Mesodermal cell (in vitro differentiated cells): ENCODE data around the gene RCAN1. TPM values are rescaled to one million over a fixed set of nuclear protein-coding genes. Genes with fewer than 3 reads are reported as not detected.

Source experiments
- H3K27ac ChIP-seq: 2 replicates; pipeline ENCODE4 v1.7.0; 2013; ENCODE audit warnings: mild to moderate bottlenecking, low read depth, low read length, moderate library complexity; ENCODE audit not compliant: severe bottlenecking
- H3K36me3 ChIP-seq: 2 replicates; pipeline ENCODE4 v1.7.1; 2013; ENCODE audit warnings: mild to moderate bottlenecking, low read length, moderate library complexity; ENCODE audit not compliant: control insufficient read depth, insufficient read depth
- H3K4me1 ChIP-seq: one replicate; pipeline ENCODE4 v1.7.1; 2013; ENCODE audit warnings: mild to moderate bottlenecking, low read length; ENCODE audit not compliant: insufficient read depth, control insufficient read depth, poor library complexity, severe bottlenecking
- H3K4me3 ChIP-seq: 2 replicates; pipeline ENCODE4 v1.7.0; 2013; ENCODE audit warnings: low read length, control low read depth, mild to moderate bottlenecking; ENCODE audit not compliant: insufficient read depth, poor library complexity, severe bottlenecking; ENCODE audit errors: extremely low read depth
- H3K9me3 ChIP-seq: 2 replicates; pipeline ENCODE4 v1.7.1; 2013; ENCODE audit warnings: mild to moderate bottlenecking, low read length, moderate library complexity; ENCODE audit not compliant: control insufficient read depth
- WGBS, 2 experiments: methylation state at CpG; one replicate each; pipeline ENCODE4 v1.1.5; 2013; ENCODE audit warnings: missing lambda C conversion rate in 2 of 2; ENCODE audit not compliant: insufficient coverage in 2 of 2; 5-methylcytosine and 5-hydroxymethylcytosine counted together
- polyA plus RNA-seq, 2 experiments: library from polyadenylated mRNA; stranded (reverse); fragments of 50-300 nt; gene quantifications; one replicate each; pipeline ENCODE4 v1.2.3, GENCODE V29; 2013

Gene RCAN1
- polyA plus RNA-seq (2013, experiment 1 of 2): 21.7 TPM
- 21.4 TPM for polyA plus RNA-seq (2013, experiment 2 of 2)

GRCh38 chr21:34614628-34615486, at the start of gene RCAN1:
Gene RCAN1 (minus strand): TSS chr21:34615113. CDS start chr21:34615011, 102 bp downstream.
- Histone ChIP-seq H3K9me3 (no peaks in the 10 kb centered on the region), H3K36me3 (no peaks in the 10 kb centered on the region), H3K27ac (no peak within 1 kb of the TSS), H3K4me1 (peaks cover 4% of the 10 kb centered on the region), H3K4me3 (peak within 1 kb of the TSS; percentile 48)
- WGBS, 2 experiments: 0 to 1% methylated on average over 73 to 110 of the region's 121 CpGs

- H3K36me3 ChIP-seq: no peaks in the 10 kb centered on the region
- no peak overlapping the region for H3K27ac ChIP-seq
- no peaks in the 10 kb centered on the region for H3K9me3 ChIP-seq
- H3K4me3 ChIP-seq: no peak overlapping the region
- H3K4me1 ChIP-seq: no peaks in the 10 kb centered on the region
Observed at GRCh38 chr21:34661848-34662247, 46.9 kb upstream of the RCAN1 start.

- Histone ChIP-seq H3K36me3 (no peaks in the 10 kb centered on the region), H3K27ac (no peak overlapping the region), H3K9me3 (peaks cover 6% of the 10 kb centered on the region), H3K4me3 (no peak overlapping the region), H3K4me1 (no peaks in the 10 kb centered on the region)
- WGBS, 2 experiments: 76 to 95% methylated on average over 3 to 5 of the region's 6 CpGs
Observed at GRCh38 chr21:34653522-34653921, 38.6 kb upstream of the RCAN1 start.

GRCh38 chr21:34651642-34652041, 36.7 kb upstream of the RCAN1 start:
- peaks cover 6% of the 10 kb centered on the region for H3K9me3 ChIP-seq
- no peaks in the 10 kb centered on the region for H3K4me1 ChIP-seq
- WGBS, 2 experiments: no CpG with 5 or more reads among the region's 1 CpG
- no peak overlapping the region for H3K4me3 ChIP-seq
- H3K27ac ChIP-seq: no peak overlapping the region
- H3K36me3 ChIP-seq: no peaks in the 10 kb centered on the region

- Histone ChIP-seq H3K4me1 (no peaks in the 10 kb centered on the region), H3K27ac (no peak overlapping the region), H3K9me3 (peaks cover 6% of the 10 kb centered on the region), H3K36me3 (no peaks in the 10 kb centered on the region), H3K4me3 (no peak overlapping the region)
- no CpG with 5 or more reads among the region's 1 CpG for WGBS, 2 experiments
Observed at GRCh38 chr21:34650861-34651431, 36.0 kb upstream of the RCAN1 start.

GRCh38 chr21:34649400-34649799, 34.5 kb upstream of the RCAN1 start:
- Histone ChIP-seq H3K27ac (no peak overlapping the region), H3K4me3 (no peak overlapping the region), H3K9me3 (peaks cover 6% of the 10 kb centered on the region), H3K4me1 (no peaks in the 10 kb centered on the region), H3K36me3 (no peaks in the 10 kb centered on the region)
- WGBS, 2 experiments: 83 to 85% methylated on average over 2 of the region's 3 CpGs

- H3K4me1 ChIP-seq: no peaks in the 10 kb centered on the region
- WGBS, 2 experiments: 88 to 93% methylated on average over 3 to 6 of the region's 6 CpGs
- no peak overlapping the region for H3K4me3 ChIP-seq
- H3K27ac ChIP-seq: no peak overlapping the region
- no peaks in the 10 kb centered on the region for H3K36me3 ChIP-seq
- H3K9me3 ChIP-seq: peaks cover 6% of the 10 kb centered on the region
Observed at GRCh38 chr21:34648739-34649297, 33.9 kb upstream of the RCAN1 start.

- Histone ChIP-seq H3K36me3 (no peaks in the 10 kb centered on the region), H3K9me3 (peaks cover 6% of the 10 kb centered on the region), H3K4me1 (no peaks in the 10 kb centered on the region), H3K4me3 (no peak overlapping the region), H3K27ac (no peak overlapping the region)
- 63 to 83% methylated on average over 1 to 4 of the region's 6 CpGs for WGBS, 2 experiments
Observed at GRCh38 chr21:34647555-34647954, 32.6 kb upstream of the RCAN1 start.

- Histone ChIP-seq H3K9me3 (no peaks in the 10 kb centered on the region), H3K4me3 (no peak overlapping the region), H3K27ac (no peak overlapping the region), H3K4me1 (no peaks in the 10 kb centered on the region), H3K36me3 (no peaks in the 10 kb centered on the region)
- WGBS, 2 experiments: 89 to 91% methylated on average over 3 to 4 of the region's 4 CpGs
Observed at GRCh38 chr21:34644825-34645224, 29.9 kb upstream of the RCAN1 start.

- Histone ChIP-seq H3K4me3 (no peak overlapping the region), H3K4me1 (no peaks in the 10 kb centered on the region), H3K27ac (no peak overlapping the region), H3K36me3 (no peaks in the 10 kb centered on the region), H3K9me3 (no peaks in the 10 kb centered on the region)
- WGBS, 2 experiments: 93 to 94% methylated on average over 4 to 6 of the region's 7 CpGs
Observed at GRCh38 chr21:34642211-34643075, 27.5 kb upstream of the RCAN1 start.
